Bronchial epithelial cell (primary cell): Measurements from ENCODE around the gene ZNF219. TPM values are rescaled to one million over a fixed set of nuclear protein-coding genes. Genes with fewer than 3 reads are reported as not detected.

Experiments
- DNase-seq: peaks from one replicate; pipeline ENCODE4 v3.0.0-alpha.2; 2010; ENCODE audit warnings: low read depth
- FAIRE-seq: peaks from 2 replicates; lab custom pipeline; 2011; peaks lifted over from hg19 to GRCh38; lab: Jason Lieb, UNC
- H3K27me3 ChIP-seq: 2 replicates; pipeline ENCODE4 v1.5.1; 2011; ENCODE audit warnings: low read length; ENCODE audit not compliant: control insufficient read depth, insufficient read depth
- H3K36me3 ChIP-seq: 2 replicates; pipeline ENCODE4 v1.5.1; 2011; ENCODE audit warnings: low read length; ENCODE audit not compliant: control insufficient read depth, insufficient read depth
- H3K4me3 ChIP-seq: 2 replicates; pipeline ENCODE4 v1.5.1; 2011; ENCODE audit warnings: mild to moderate bottlenecking, low read depth, low read length, control low read depth
- total RNA-seq: library from RNA; depleted of rRNA; stranded (reverse); fragments of >200 nt; gene quantifications from 2 replicates; pipeline ENCODE4 v1.2.1, GENCODE V29; 2014
- TF ChIP-seq, protein P1 (sequence below): IDR thresholded peaks from 2 replicates; pipeline ENCODE4 v1.5.1; 2011; ENCODE audit warnings: mild to moderate bottlenecking, moderate library complexity, low read length, control low read depth, inconsistent platforms; ENCODE audit not compliant: insufficient read depth, severe bottlenecking

ZNF219 gene
- total RNA-seq, 1 donor from 2014 or later: 8.2 TPM

DNA sequence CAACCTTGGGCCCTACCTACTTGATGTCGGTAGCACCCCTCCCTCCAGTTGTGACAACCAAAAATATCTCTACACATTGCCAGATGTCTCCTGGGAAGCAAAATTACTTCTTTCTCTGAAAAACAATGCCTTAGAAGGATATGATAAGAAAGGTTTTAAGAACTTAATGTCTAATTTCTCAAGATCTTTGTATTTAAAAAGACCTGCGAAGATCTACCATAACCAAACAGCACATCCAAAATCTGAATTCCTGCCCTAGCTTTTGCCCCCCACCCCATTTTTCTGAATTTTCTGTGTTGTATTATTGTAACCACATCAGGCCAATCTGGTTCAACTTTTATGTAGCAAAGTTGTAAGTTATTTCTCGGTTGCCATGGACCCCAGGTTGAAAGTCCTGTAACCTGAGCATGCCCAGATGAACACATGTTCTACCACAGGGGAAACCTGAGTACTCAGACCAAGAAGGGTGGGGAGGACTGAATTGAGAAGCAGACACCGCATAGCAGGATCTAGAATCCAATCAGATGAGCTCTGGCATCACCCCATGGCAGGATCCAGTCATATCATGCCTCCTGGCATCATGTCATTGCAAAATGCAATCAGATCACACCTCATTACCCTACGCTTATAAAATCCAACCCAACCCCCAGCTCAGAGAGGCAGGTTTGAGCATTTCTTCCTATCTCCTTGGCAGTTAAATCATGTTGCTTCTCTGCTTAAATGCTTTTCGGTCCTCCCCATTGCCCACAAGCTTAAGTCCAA lies 11.1 kb upstream of the ZNF219 start:
- Histone ChIP-seq H3K36me3 (no peaks in the 10 kb centered on the region), H3K27me3 (no peaks in the 10 kb centered on the region), H3K4me3 (no peak overlapping the region)
- TF ChIP-seq, protein P1, sequence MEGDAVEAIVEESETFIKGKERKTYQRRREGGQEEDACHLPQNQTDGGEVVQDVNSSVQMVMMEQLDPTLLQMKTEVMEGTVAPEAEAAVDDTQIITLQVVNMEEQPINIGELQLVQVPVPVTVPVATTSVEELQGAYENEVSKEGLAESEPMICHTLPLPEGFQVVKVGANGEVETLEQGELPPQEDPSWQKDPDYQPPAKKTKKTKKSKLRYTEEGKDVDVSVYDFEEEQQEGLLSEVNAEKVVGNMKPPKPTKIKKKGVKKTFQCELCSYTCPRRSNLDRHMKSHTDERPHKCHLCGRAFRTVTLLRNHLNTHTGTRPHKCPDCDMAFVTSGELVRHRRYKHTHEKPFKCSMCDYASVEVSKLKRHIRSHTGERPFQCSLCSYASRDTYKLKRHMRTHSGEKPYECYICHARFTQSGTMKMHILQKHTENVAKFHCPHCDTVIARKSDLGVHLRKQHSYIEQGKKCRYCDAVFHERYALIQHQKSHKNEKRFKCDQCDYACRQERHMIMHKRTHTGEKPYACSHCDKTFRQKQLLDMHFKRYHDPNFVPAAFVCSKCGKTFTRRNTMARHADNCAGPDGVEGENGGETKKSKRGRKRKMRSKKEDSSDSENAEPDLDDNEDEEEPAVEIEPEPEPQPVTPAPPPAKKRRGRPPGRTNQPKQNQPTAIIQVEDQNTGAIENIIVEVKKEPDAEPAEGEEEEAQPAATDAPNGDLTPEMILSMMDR: no peak
- no peak for FAIRE-seq
- peak; percentile 69 for DNase-seq

DNA sequence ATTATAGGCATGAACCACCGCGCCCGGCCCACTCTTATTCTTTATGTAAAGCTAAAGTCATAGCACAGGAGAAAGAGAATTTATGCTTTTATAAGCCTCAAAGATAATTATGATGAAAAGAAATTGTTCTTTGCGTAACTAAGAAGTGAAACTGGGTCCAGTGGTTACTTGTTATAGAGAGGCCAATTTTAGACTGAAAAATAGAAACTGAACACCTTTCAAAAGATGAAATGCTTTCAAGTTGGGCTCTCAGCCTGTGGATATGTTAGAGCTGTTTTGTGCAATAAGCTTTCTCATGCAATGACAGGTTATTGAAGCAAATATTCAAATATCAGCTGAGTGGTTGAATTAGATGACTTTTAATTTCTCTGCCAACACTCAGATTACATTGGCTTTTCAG lies 10.3 kb upstream of the ZNF219 start:
- FAIRE-seq (no peak), DNase-seq (no peak)
- TF ChIP-seq, protein P1: no peak
- Histone ChIP-seq H3K36me3 (no peaks in the 10 kb centered on the region), H3K27me3 (no peaks in the 10 kb centered on the region), H3K4me3 (no peak overlapping the region)

DNA sequence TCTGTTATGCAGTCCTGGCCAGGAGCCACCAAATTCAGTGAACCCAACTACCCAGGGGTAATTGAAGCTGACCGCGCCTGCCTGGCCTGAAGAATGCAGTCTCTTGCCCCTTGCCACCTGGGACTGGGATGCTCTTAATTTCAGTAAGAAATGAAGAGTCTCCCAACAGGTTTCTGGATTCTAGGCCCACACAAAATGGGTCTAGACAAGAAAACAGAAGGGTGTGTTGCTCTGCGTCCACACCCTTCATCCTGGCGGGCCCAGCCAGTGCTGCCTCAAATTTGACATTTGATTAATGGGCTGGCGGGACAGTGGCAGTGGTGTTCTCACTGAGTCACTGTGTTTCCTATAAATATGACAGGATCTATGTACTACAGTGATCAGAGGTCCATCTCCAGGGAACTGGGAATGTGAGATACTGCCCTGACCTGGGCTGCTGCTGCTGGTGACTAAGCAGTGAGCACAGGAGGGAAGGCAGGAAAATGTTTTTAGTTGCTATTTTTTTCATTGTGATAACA lies 8.9 kb upstream of the ZNF219 start:
- no peaks in the 10 kb centered on the region for H3K36me3 ChIP-seq
- FAIRE-seq: no peak
- no peak overlapping the region for H3K4me3 ChIP-seq
- TF ChIP-seq, protein P1: no peak
- H3K27me3 ChIP-seq: no peaks in the 10 kb centered on the region
- peak; percentile 47 for DNase-seq

DNA sequence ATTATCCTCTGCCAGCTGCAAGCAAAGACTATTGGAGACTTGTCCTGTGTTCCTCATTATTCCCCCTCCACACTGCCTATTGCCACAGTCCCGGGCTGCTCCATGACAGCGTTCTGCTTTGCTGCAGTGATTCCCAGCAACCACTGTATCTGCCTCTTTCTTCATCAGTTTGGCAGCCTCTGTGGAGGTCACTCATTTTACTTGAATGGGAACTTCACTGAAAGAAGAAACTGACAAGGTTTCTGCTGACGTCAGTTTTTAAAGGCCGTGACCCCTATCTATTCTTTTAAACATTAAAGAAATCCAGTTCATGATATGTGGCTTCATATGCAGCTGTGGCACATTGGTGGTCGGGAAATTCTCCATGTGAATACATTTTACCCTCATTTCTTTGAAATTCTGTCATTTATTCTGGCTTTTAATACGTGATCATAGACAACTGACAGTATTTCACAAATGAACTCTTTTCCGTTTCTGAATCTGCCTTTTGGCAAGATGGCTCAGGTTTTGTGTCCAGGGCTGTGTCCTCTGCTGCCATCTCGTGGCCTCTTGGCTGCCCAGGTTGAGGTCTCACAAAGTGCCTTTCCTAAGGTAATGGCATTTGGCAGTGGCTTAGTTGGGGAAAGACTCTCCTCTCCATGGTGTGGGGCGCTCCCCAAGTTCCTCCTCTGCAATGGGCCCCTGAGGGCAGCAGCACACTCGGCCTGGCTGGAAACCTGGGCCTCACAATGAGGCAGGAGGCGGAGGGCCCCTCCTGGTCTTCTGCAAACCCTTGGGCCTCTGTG lies 8.2 kb upstream of the ZNF219 start:
- DNase-seq: peak; percentile 74
- no peaks in the 10 kb centered on the region for H3K27me3 ChIP-seq
- H3K4me3 ChIP-seq: no peak overlapping the region
- TF ChIP-seq, protein P1: peak; percentile 90
- no peak for FAIRE-seq
- H3K36me3 ChIP-seq: no peaks in the 10 kb centered on the region

DNA sequence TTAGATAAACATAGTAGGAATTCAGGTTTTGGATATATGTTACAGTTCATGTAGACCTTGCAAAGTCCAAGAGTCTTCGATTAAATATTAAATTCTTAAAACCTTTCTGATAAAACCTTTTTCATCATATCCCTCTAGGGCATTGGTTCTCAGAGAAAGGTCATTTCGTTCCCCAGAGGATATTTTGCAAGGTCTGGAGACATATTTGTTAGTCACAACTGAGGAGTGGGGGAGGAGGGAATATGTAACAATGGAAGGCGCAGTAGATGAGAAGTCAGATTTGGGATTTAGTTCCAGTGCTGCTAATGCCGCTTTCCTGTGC lies 7.7 kb upstream of the ZNF219 start:
- DNase-seq (peak; percentile 69), FAIRE-seq (no peak)
- H3K36me3 ChIP-seq: no peaks in the 10 kb centered on the region
- TF ChIP-seq, protein P1: no peak
- no peak overlapping the region for H3K4me3 ChIP-seq
- H3K27me3 ChIP-seq: no peaks in the 10 kb centered on the region
